Cerebellar cortex (tissue), 1 donor: ENCODE data around the gene NDUFB3.
"Not testable (repeated sequence)": the region's sequence is repeated elsewhere in the genome, so short reads cannot be mapped to it uniquely, and the experiment has no call there.

ENCODE experiments used
- DNase-seq: peaks from one replicate; pipeline ENCODE4 v3.0.0-alpha.2; 2015; ENCODE audit warnings: low spot score

The NDUFB3 gene

DNA sequence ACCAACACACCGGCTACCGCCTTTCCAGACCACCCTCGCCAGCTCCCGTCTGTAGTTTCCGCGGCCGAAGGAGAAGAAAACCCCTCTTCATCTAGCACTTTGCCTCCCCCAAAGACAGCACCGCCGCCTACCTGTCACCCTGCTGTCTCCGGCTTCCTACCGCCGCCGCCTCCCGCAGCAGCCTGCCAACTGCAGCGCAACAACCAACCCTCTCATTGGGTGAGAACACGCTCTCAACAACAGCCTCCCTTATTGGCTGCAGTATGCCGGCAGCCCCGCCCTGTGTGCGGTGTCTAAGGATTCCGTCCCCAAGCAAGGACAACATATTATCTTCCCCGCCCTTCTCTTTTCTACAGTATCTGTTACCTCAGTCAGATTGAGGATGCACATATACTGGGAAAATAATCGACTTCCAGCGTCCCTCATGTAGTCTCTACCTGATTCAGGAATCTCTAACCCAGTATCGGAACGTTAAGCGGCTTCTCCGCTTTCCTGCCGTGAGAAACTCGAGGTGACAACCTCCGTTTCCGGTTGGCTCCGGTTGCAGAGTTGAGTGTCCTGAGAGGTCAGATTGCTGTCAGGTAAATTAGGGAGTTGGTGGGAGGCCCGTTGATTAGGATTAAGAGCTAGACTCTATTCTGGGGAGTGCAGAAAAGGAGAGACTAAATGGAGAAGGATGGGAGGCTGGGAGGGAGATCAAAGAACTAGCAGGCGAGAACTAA lies at the start of gene NDUFB3, which contains the start of gene HYCC2:
Gene NDUFB3 (plus strand): TSS at position 523 of the 722 bp plus-strand sequence. CDS start 6,882 bp downstream, outside the sequence.
Gene HYCC2 (minus strand): TSS at position 193 of the 722 bp plus-strand sequence. CDS start 47,662 bp downstream, outside the sequence.
- DNase-seq, result peak; percentile 95

GRCh38 chr2:201024518-201024917 lies 47.3 kb upstream of the NDUFB3 start:
- DNase-seq, result no peak

GRCh38 chr2:201034355-201034754 lies 37.4 kb upstream of the NDUFB3 start:
- not testable (repeated sequence) for DNase-seq

DNA sequence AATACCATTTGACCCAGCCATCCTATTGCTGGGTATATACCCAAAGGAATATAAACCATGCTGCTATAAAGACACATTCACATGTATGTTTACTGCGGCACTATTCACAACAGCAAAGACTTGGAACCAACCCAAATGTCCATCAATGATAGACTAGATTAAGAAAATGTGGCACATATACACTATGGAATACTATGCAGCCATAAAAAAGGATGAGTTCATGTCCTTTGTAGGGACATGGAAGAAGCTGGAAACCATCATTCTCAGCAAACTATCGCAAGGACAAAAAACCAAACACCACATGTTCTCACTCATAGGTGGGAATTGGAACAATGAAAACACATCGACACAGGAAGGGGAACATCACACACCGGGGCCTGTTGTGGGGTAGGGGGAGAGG lies 33.4 kb upstream of the NDUFB3 start:
- not testable (repeated sequence) for DNase-seq

- no peak for DNase-seq
These were observed 32.9 kb upstream of the NDUFB3 start for GRCh38 chr2:201038855-201039254.

- no peak for DNase-seq
These were observed 30.8 kb upstream of the NDUFB3 start for GRCh38 chr2:201040867-201041628.

GRCh38 chr2:201042451-201042850 lies 29.4 kb upstream of the NDUFB3 start:
- not testable (repeated sequence) for DNase-seq

GRCh38 chr2:201043050-201043449 lies 28.8 kb upstream of the NDUFB3 start:
- DNase-seq, result not testable (repeated sequence)

- DNase-seq, result no peak
These were observed 24.9 kb upstream of the NDUFB3 start for GRCh38 chr2:201046881-201047280.

GRCh38 chr2:201049455-201049854 lies 22.3 kb upstream of the NDUFB3 start:
- no peak for DNase-seq

- DNase-seq, result no peak
These were observed 14.7 kb upstream of the NDUFB3 start for GRCh38 chr2:201057087-201057521.

GRCh38 chr2:201057715-201058248 lies 14.0 kb upstream of the NDUFB3 start:
- no peak for DNase-seq

DNA sequence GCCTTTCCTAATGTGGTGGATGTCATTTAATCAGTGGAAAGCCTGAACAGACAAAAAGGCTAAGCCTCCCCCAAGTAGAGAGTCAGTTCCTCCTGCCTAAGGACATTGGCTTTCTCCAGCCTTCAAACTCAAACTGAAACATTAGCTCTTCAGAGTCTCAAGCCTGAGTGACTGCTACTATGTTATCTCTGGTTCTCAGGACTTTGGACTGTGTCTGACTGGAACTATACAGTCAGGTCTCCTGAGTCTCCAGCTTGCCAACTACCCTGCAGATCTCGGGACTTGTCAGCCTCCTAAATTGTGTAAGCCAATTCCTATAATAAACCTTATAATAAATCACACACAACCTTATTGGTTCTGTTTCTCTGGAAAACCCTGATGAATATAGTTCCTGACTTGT lies 12.9 kb upstream of the NDUFB3 start:
- DNase-seq, result no peak

- DNase-seq, result no peak
These were observed 11.6 kb upstream of the NDUFB3 start for GRCh38 chr2:201059961-201060755.

GRCh38 chr2:201063516-201063915 lies 8.3 kb upstream of the NDUFB3 start:
- not testable (repeated sequence) for DNase-seq

GRCh38 chr2:201064797-201065329 lies 6.9 kb upstream of the NDUFB3 start:
- DNase-seq, result no peak

- peak; percentile 59 for DNase-seq
These were observed 788 bp upstream of the NDUFB3 start for GRCh38 chr2:201070948-201071478.

DNA sequence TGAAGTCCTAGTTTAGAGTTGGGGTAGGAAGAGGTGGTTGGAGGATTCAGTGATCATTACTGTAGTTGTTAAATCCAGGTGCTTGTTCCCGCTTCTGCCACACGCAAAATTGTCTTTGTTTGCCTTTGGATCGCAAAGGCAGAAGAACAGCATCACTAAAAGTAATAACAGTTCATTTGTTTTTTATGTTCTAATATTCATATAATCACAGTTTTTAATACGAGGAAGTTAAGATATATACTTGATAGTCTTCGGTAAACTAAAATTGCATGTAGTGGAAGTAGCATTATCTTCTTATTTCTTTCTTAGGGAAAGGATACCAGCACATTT lies 365 bp downstream of the NDUFB3 start:
- DNase-seq, result no peak

DNA sequence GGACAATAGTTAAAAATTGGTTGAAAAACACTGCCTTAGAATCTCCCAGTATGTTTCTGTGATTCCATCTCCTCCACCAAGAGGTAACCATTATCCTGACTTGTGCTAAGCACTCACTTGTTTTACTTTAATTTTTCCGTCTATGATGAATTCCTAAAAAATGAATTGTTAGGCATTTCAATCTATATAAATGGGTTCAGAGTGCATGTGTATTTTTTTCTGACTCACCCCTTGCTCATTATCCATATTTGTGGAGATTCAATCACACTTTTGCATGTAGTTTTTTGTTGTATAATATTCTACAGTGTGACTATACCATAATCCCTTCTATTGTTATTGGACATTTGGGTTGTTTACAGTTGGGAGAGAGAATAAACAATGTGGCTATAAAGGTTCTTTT lies 1.3 kb downstream of the NDUFB3 start:
- no peak for DNase-seq

DNA sequence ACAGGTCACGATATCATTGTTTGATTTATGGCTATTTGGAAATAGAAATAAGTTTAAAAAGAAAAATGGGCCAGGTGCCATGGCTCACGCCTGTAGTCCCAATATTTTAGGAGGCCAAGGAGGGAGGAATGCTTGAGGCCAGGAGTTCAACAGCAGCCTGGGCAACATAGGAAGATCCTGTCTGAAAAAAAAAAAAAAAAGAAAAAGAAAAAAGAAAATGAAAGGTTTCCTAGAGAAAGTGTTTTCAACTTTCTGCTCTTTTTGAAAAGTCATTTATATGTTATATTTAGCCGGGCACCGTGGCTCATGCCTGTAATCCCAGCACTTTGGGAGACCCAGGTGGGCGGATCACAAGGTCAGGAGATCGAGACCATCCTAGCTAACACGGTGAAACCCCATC lies 3.2 kb downstream of the NDUFB3 start:
- DNase-seq, result no peak

GRCh38 chr2:201084863-201085262 lies 13.1 kb downstream of the NDUFB3 start:
- no peak for DNase-seq

DNA sequence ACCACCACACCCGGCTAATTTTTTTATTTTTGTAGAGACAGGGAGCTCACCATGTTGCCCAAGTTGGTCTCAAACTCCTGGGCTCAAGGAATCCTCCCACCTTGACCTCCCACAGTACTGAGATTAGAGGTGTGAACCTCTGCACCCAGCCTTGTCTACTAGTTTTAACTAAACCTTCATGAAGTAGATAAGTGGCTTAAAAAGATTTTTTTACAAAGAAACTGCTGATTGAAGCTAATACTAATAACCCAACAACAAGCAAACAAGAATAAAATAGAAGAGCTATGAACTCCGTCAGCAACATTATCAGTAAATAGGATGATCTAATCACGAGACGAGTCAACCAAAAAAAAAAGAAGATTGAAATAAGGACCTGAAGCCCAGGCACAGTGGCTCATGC lies 18.8 kb downstream of the NDUFB3 start:
- DNase-seq, result no peak
